Neural cell (in vitro differentiated cells): Measurements from ENCODE around the gene SPTBN1.

ENCODE experiments used
- CTCF ChIP-seq: fragments of 450-650 bp; IDR thresholded peaks from 2 replicates; pipeline ENCODE4 v1.5.1; 2014; ENCODE audit warnings: antibody characterized with exemption, mild to moderate bottlenecking, moderate library complexity; ENCODE audit not compliant: poor library complexity, severe bottlenecking
- EP300 ChIP-seq: fragments of 450-650 bp; conservative IDR thresholded peaks from 2 replicates; pipeline ENCODE4 v1.6.1; 2014; ENCODE audit warnings: antibody characterized with exemption, mild to moderate bottlenecking, moderate library complexity; ENCODE audit not compliant: poor library complexity, severe bottlenecking
- EZH2 ChIP-seq: fragments of 200-600, 300-800 bp; shearing (Covaris generic), sonication (generic); IDR thresholded peaks from 2 replicates; pipeline ENCODE4 v1.6.1; 2014; ENCODE audit warnings: antibody characterized with exemption, low read length, borderline replicate concordance, mild to moderate bottlenecking; ENCODE audit not compliant: insufficient read depth, poor library complexity, severe bottlenecking
- MXI1 ChIP-seq: fragments of 450-650 bp; conservative IDR thresholded peaks from 2 replicates; pipeline ENCODE4 v1.6.1; 2014; ENCODE audit warnings: antibody characterized with exemption, mild to moderate bottlenecking; ENCODE audit not compliant: poor library complexity, severe bottlenecking
- POLR2AphosphoS5 ChIP-seq: IDR thresholded peaks from 2 replicates; pipeline ENCODE4 v1.6.1; 2012
- RAD21 ChIP-seq: fragments of 450-650 bp; conservative IDR thresholded peaks from 2 replicates; pipeline ENCODE4 v1.6.1; 2014; ENCODE audit warnings: antibody characterized with exemption, mild to moderate bottlenecking, moderate library complexity
- SMC3 ChIP-seq: fragments of 450-650 bp; conservative IDR thresholded peaks from 2 replicates; pipeline ENCODE4 v1.6.1; 2014; ENCODE audit warnings: antibody characterized with exemption, mild to moderate bottlenecking, moderate library complexity; ENCODE audit not compliant: poor library complexity
- TAF1 ChIP-seq: IDR thresholded peaks from 2 replicates; pipeline ENCODE4 v1.6.1; 2012; ENCODE audit warnings: low read depth

DNA sequence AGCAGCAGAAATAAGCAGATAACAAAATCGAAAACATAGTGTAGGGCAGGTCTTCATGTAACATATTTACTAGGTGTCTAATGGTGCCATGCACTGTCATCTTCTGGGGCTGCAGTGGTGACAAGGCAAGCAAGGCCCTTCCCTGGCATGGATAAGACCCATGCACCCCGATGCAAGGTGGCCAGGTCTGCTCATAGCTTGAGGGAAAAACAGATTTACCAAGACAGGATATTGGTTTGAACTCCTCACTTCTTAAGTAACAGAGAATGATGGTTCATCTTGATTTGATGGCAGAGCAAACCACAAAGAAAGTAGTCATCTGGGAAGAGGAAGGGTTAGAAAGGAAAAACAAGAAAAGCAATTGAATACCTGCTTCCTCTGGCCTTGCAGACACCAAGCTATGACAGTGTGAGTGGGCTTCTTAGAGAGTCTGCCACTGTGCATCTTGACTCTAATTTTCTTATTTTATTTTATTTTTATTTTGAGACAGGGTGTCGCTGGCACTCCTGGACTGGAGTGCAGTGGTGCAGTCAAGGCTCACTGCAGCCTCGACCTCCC, 231.5 kb downstream of the SPTBN1 start:
- TF ChIP-seq RAD21: no peak
- no peak for TF ChIP-seq EZH2
- TF ChIP-seq CTCF: no peak
- TF ChIP-seq EP300: no peak
- no peak for TF ChIP-seq MXI1
- no peak for TF ChIP-seq SMC3
- TF ChIP-seq POLR2AphosphoS5: no peak
- TF ChIP-seq TAF1: no peak
